ENCODE data around the gene NUDT2. TPM values are rescaled to one million over a fixed set of nuclear protein-coding genes. Genes with fewer than 3 reads are reported as not detected.

NUDT2 gene
- total RNA-seq, 4 donors from 2014 or later, result 9.2 to 29.3 (median 17.8) TPM

- 89 to 94% methylated on average over 30 to 36 of the region's 44 CpGs for WGBS, 2 donors
- intact Hi-C loops (cut with DNase I), result no loop called here
- no peak overlapping the region for H3K4me3 ChIP-seq
- H3K27ac ChIP-seq, result no peak overlapping the region
- no peaks in the 10 kb centered on the region for H3K4me1 ChIP-seq
- no peaks in the 10 kb centered on the region for H3K27me3 ChIP-seq
- no peaks in the 10 kb centered on the region for H3K36me3 ChIP-seq
- H3K9me3 ChIP-seq, result no peaks in the 10 kb centered on the region
- DNase-seq, result no peak
- TF ChIP-seq CTCF (IDR thresholded peaks at IDR 0.05) (peak in 1 of 6 experiments; percentile 34), POLR2A (IDR thresholded peaks at IDR 0.05) (no peak)
Measured at GRCh38 chr9:34318163-34318790, 11.1 kb upstream of the NUDT2 start.

DNA sequence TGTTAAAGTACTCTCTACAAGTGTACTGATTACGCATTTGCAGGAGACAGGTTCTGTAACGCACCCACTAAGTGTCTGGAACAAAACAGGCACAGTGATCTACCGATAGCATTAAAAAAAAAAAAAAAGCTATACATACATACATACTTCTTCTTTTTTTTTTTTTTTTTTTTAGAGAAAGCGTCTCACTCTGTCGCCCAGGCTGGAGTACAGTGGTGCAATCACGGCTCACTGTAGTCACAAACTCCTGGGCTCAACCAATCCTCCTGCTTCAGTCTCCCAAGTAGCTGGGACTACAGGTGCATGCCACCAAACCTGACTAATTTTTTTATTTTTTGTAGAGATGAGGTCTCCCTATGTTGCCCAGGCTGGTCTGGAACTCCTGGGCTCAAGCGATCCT lies 7.9 kb upstream of the NUDT2 start:
- no peaks in the 10 kb centered on the region for H3K4me1 ChIP-seq
- H3K36me3 ChIP-seq, result no peaks in the 10 kb centered on the region
- TF ChIP-seq CTCF (IDR thresholded peaks at IDR 0.05) (no peak), POLR2A (IDR thresholded peaks at IDR 0.05) (no peak)
- intact Hi-C loops (cut with DNase I), result no loop called here
- H3K27ac ChIP-seq, result no peak overlapping the region
- no peak for DNase-seq
- 81 to 98% methylated on average over 7 of the region's 7 CpGs for WGBS, 2 donors
- no peak overlapping the region for H3K4me3 ChIP-seq
- H3K27me3 ChIP-seq, result no peaks in the 10 kb centered on the region
- H3K9me3 ChIP-seq, result no peaks in the 10 kb centered on the region

GRCh38 chr9:34322899-34323591 lies 6.3 kb upstream of the NUDT2 start:
- Histone ChIP-seq H3K4me3 (no peak overlapping the region), H3K27ac (no peak overlapping the region), H3K36me3 (no peaks in the 10 kb centered on the region), H3K4me1 (peaks cover under 1 to 6% (median 3%) of the 10 kb centered on the region in 3 donors), H3K27me3 (no peaks in the 10 kb centered on the region), H3K9me3 (no peaks in the 10 kb centered on the region)
- 61 to 67% methylated on average over 2 of the region's 2 CpGs for WGBS, 2 donors
- DNase-seq, result no peak
- intact Hi-C loops (cut with DNase I), result no loop called here
- no peak for TF ChIP-seq CTCF (IDR thresholded peaks at IDR 0.05)
- no peak for TF ChIP-seq POLR2A (IDR thresholded peaks at IDR 0.05)

GRCh38 chr9:34326690-34327089 lies 2.7 kb upstream of the NUDT2 start:
- Histone ChIP-seq H3K4me1 (peaks cover 12 to 29% (median 17%) of the 10 kb centered on the region in 3 donors), H3K27me3 (no peaks in the 10 kb centered on the region), H3K4me3 (no peak overlapping the region), H3K36me3 (no peaks in the 10 kb centered on the region), H3K9me3 (no peaks in the 10 kb centered on the region), H3K27ac (no peak overlapping the region)
- no peak for DNase-seq
- 59 to 77% methylated on average over 1 of the region's 1 CpG for WGBS, 2 donors
- intact Hi-C loops (cut with DNase I), result no loop called here
- no peak for TF ChIP-seq POLR2A (IDR thresholded peaks at IDR 0.05)
- no peak for TF ChIP-seq CTCF (IDR thresholded peaks at IDR 0.05)

- intact Hi-C loops (cut with DNase I), result no loop called here
- H3K4me1 ChIP-seq, result peaks cover 12 to 41% (median 17%) of the 10 kb centered on the region in 3 donors
- no peaks in the 10 kb centered on the region for H3K36me3 ChIP-seq
- WGBS, 2 donors, result 0 to 1% methylated on average over 11 of the region's 11 CpGs
- H3K27me3 ChIP-seq, result no peaks in the 10 kb centered on the region
- H3K4me3 ChIP-seq, result peak overlapping the region; percentile 53 to 89 (median 77)
- H3K27ac ChIP-seq, result peak overlapping the region; percentile 62 to 95 (median 84)
- no peak for DNase-seq
- no peak for TF ChIP-seq POLR2A (IDR thresholded peaks at IDR 0.05)
- no peak for TF ChIP-seq CTCF (IDR thresholded peaks at IDR 0.05)
- no peaks in the 10 kb centered on the region for H3K9me3 ChIP-seq
Measured at GRCh38 chr9:34328500-34328986, 826 bp upstream of the NUDT2 start.
